ENCODE measurements around the gene HIPK3. TPM values are rescaled to one million over a fixed set of nuclear protein-coding genes. Genes with fewer than 3 reads are reported as not detected.

The HIPK3 gene
- total RNA-seq, 1 experiment from 2014 or later = 64.8 TPM

- Histone ChIP-seq H3K36me3 (ENCODE audit: low read depth) (no peaks in the 10 kb centered on the region), H3K79me2 (ENCODE audit: low read depth) (no peaks in the 10 kb centered on the region), H3K4me2 (no peak overlapping the region), H3K4me1 (replicated peaks; ENCODE audit: insufficient read depth) (no peaks in the 10 kb centered on the region), H2AFZ (no peak overlapping the region), H3K4me3 (no peak overlapping the region), H3K27ac (no peak overlapping the region), H3F3A (ENCODE audit: insufficient read depth, low read depth) (no peaks in the 10 kb centered on the region), H4K20me1 (ENCODE audit: insufficient read depth) (no peaks in the 10 kb centered on the region), H3K27me3 (ENCODE audit: insufficient read depth, low read depth) (no peaks in the 10 kb centered on the region), H3K9me3 (ENCODE audit: insufficient read depth, low read depth) (no peaks in the 10 kb centered on the region), H3K9me2 (ENCODE audit: insufficient read depth) (no peaks in the 10 kb centered on the region)
- intact Hi-C loops (cut with micrococcal nuclease; ENCODE audit: unreplicated experiment) = no loop called here
- BruUV-seq (replicated peaks) = no TSS peak
- no peak for DNase-seq
- no peak for TF ChIP-seq CTCF (conservative IDR thresholded peaks at IDR 0.05)
- no peak for TF ChIP-seq EZH2 (IDR thresholded peaks at IDR 0.05; ENCODE audit: low read depth)
- ChIA-PET POLR2A (ENCODE audit: unreplicated experiment) (no interaction called here), CTCF (no interaction called here)
These were observed 139.2 kb downstream of the HIPK3 start for GRCh38 chr11:33396361-33396760.

DNA sequence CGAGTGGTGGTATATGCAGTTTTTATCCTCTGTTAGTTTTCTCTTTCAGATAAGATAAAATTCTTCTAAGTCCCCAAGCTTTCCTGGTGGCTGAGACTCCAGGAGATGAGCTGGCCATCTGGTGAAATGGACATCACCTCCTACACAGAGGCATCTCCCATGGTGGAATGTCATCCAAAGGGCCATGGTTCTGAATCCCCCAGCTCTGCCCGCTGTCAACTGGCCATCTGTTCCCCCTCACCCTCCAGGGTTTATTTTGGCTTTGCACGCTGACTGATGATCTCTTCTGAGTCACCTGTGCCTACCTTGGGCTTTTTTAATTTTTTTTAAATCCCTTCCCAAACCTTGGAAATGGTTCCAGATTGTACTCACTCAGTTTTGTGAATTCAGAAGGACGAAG is 142.2 kb downstream of the HIPK3 start:
- TF ChIP-seq CTCF (conservative IDR thresholded peaks at IDR 0.05) = no peak
- TF ChIP-seq EZH2 (IDR thresholded peaks at IDR 0.05; ENCODE audit: low read depth) = no peak
- Histone ChIP-seq H3K4me1 (replicated peaks; ENCODE audit: insufficient read depth) (no peaks in the 10 kb centered on the region), H3K27ac (no peak overlapping the region), H3F3A (ENCODE audit: insufficient read depth, low read depth) (peaks cover 9% of the 10 kb centered on the region; the same call in 1 of the 2 replicates), H3K4me3 (no peak overlapping the region), H3K9me3 (ENCODE audit: insufficient read depth, low read depth) (no peaks in the 10 kb centered on the region), H3K27me3 (ENCODE audit: insufficient read depth, low read depth) (no peaks in the 10 kb centered on the region), H3K36me3 (ENCODE audit: low read depth) (no peaks in the 10 kb centered on the region), H3K9me2 (ENCODE audit: insufficient read depth) (no peaks in the 10 kb centered on the region), H3K79me2 (ENCODE audit: low read depth) (no peaks in the 10 kb centered on the region), H2AFZ (no peak overlapping the region), H4K20me1 (ENCODE audit: insufficient read depth) (no peaks in the 10 kb centered on the region), H3K4me2 (no peak overlapping the region)
- intact Hi-C loops (cut with micrococcal nuclease; ENCODE audit: unreplicated experiment) = no loop called here
- POLR2A ChIA-PET (ENCODE audit: unreplicated experiment) = no interaction called here
- CTCF ChIA-PET = no interaction called here
- BruUV-seq (replicated peaks) = no TSS peak
- no peak for DNase-seq

DNA sequence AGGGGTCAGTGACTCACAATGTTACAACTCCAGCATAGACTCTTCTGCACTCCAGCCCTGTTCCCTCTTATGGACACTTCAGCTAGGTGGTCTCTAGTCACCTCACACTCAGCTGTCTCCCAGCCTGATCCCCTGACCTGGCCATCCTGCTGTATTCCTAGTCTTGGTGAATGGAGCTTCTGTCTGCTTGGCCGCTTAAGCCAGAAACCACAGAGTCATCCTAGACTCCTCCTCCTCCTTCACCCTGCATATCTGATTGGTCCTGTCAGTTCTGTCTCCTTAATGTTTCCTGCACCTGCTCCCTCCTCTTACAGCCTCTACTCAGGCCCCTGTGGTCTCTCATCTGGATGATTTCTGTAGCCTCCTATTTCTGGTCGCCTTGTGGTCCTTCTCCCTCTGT is 144.9 kb downstream of the HIPK3 start:
- Histone ChIP-seq H3F3A (ENCODE audit: insufficient read depth, low read depth) (peaks cover 9% of the 10 kb centered on the region; the same call in 1 of the 2 replicates), H3K4me2 (no peak overlapping the region), H3K79me2 (ENCODE audit: low read depth) (no peaks in the 10 kb centered on the region), H4K20me1 (ENCODE audit: insufficient read depth) (no peaks in the 10 kb centered on the region), H3K4me1 (replicated peaks; ENCODE audit: insufficient read depth) (no peaks in the 10 kb centered on the region), H3K27me3 (ENCODE audit: insufficient read depth, low read depth) (no peaks in the 10 kb centered on the region), H3K36me3 (ENCODE audit: low read depth) (no peaks in the 10 kb centered on the region), H3K27ac (no peak overlapping the region), H3K9me2 (ENCODE audit: insufficient read depth) (no peaks in the 10 kb centered on the region), H3K9me3 (ENCODE audit: insufficient read depth, low read depth) (no peaks in the 10 kb centered on the region), H2AFZ (no peak overlapping the region), H3K4me3 (no peak overlapping the region)
- intact Hi-C loops (cut with micrococcal nuclease; ENCODE audit: unreplicated experiment) = no loop called here
- ChIA-PET CTCF (no interaction called here), POLR2A (ENCODE audit: unreplicated experiment) (no interaction called here)
- no peak for DNase-seq
- BruUV-seq (replicated peaks) = no TSS peak
- TF ChIP-seq EZH2 (IDR thresholded peaks at IDR 0.05; ENCODE audit: low read depth) (no peak), CTCF (conservative IDR thresholded peaks at IDR 0.05) (no peak)
